MM.1S (cell line): ENCODE results near the gene PGPEP1.

Source experiments
- EZH2 ChIP-seq: fragments of 300-600 bp; sonication (generic); optimal IDR thresholded peaks from 2 replicates; pipeline ENCODE3; 2017; ENCODE audit warnings: low read depth, mild to moderate bottlenecking, antibody characterized with exemption, low read length, mixed read lengths
- TF ChIP-seq, protein P1 (sequence below): fragments of 300-600 bp; sonication (generic); IDR thresholded peaks from 2 replicates; pipeline ENCODE4 v1.5.1; 2016; ENCODE audit warnings: antibody characterized with exemption, low read length, mixed read lengths

DNA sequence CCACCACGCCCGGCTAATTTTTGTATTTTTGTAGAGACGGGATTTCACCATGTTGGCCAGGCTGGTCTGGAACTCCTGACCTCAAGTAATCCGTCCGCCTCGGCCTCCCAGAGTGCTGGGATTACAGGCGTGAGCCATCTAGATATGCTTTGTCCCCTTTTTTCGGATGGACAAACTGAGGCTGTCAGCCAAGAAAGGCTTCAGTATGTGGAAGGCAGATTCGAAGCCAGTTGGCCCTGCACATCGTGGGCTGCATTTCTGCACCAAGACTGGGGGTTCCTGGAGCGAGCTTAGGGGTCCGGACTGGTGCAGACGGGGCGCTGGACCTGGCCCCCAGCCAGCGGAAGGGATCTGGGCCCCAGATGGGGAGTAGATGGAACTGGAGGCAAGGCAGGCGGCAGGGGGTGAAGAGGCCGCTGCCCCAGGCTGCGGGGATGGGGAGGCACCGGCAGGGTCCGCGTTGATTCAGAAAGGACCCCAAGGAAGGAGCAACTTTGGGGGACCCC, 49.3 kb upstream of the PGPEP1 start:
- TF ChIP-seq, protein P1, sequence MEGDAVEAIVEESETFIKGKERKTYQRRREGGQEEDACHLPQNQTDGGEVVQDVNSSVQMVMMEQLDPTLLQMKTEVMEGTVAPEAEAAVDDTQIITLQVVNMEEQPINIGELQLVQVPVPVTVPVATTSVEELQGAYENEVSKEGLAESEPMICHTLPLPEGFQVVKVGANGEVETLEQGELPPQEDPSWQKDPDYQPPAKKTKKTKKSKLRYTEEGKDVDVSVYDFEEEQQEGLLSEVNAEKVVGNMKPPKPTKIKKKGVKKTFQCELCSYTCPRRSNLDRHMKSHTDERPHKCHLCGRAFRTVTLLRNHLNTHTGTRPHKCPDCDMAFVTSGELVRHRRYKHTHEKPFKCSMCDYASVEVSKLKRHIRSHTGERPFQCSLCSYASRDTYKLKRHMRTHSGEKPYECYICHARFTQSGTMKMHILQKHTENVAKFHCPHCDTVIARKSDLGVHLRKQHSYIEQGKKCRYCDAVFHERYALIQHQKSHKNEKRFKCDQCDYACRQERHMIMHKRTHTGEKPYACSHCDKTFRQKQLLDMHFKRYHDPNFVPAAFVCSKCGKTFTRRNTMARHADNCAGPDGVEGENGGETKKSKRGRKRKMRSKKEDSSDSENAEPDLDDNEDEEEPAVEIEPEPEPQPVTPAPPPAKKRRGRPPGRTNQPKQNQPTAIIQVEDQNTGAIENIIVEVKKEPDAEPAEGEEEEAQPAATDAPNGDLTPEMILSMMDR: no peak
- no peak for TF ChIP-seq EZH2
